ENCODE results near the gene ITPK1. TPM values are rescaled to one million over a fixed set of nuclear protein-coding genes. Genes with fewer than 3 reads are reported as not detected.
A peak's percentile ranks its signal among the peaks of the same experiment; 100 is the strongest.

The ITPK1 gene
- total and polyA plus RNA-seq, 5 donors from 2014 or later = 19.5 to 54.1 (median 22.1) TPM

DNA sequence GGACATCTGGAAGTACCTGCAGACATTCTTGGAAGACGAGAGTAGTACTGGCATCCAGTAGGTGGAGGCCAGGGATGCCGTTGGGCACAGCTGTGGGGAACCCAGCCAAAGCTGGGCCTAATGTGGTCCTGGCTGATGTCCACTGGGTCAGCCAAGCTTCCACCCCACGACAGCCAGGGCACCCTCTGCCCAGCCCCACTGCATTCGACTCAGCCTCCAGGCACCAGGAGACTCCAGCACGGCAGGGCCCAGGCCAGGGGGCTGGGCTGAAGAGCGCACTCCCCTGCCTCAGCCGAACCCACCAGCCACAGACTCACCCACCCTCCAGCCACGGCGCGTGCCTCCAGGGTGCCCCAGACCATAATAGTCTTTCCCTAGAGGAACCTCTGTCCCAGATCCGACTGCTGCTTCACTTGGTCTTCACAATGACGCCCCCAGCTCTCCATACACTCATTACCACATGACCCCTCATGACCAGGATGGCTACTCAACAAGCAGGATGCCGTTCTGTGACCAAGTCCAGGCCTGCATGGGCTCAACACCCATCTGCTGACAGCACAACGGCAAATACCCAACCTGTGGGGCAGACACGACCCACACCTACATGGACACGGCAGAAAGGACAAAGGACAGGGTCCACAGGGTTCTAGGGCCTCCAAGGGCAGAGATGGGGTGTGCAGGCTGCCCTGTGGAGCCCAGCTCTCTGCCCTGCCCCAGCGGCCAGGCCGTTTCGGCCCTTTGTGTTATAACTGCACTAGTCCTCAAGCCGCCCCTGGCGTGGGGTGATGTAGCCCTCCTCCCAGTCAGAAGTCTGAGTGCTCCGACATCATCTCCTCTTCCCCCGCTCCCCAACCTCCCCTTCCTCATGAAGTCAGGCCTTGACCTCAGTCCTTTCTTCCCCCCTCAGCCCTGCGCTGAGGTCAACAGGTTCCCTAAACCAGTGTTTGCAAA is 22.8 kb downstream of the ITPK1 start:
- DNase-seq (no peak), ATAC-seq (ENCODE audit: low read depth in 2 of 2) (no peak)
- H3K9me3 ChIP-seq (ENCODE audit: control insufficient read depth in 2 of 2, low read length in 2 of 2) = no peaks in the 10 kb centered on the region
- H3K27ac ChIP-seq (ENCODE audit: insufficient read depth, low read length, poor library complexity, severe bottlenecking) = no peak overlapping the region
- no peak overlapping the region for H3K4me3 Mint-ChIP-seq
- H3K27me3 Mint-ChIP-seq = no peaks in the 10 kb centered on the region
- no peaks in the 10 kb centered on the region for H3K36me3 ChIP-seq (ENCODE audit: control insufficient read depth, insufficient read depth, low read length)
- peaks cover 0 to 48% (median 19%) of the 10 kb centered on the region in 4 donors for H3K4me1 Mint-ChIP-seq
- no peak overlapping the region for H3K4me3 ChIP-seq (ENCODE audit: low read depth, low read length)
- no peaks in the 10 kb centered on the region for H3K4me1 ChIP-seq (ENCODE audit: control insufficient read depth, insufficient read depth, low read length, poor library complexity, severe bottlenecking)
- peaks cover 7% of the 10 kb centered on the region for H3K36me3 Mint-ChIP-seq
- peak overlapping the region in 1 of 3 donors; percentile 26 for H3K27ac Mint-ChIP-seq
- no peaks in the 10 kb centered on the region for H3K27me3 ChIP-seq (ENCODE audit: control insufficient read depth, insufficient read depth, low read length)
- peaks cover 0 to 2% (median 0%) of the 10 kb centered on the region in 7 donors for H3K9me3 Mint-ChIP-seq

DNA sequence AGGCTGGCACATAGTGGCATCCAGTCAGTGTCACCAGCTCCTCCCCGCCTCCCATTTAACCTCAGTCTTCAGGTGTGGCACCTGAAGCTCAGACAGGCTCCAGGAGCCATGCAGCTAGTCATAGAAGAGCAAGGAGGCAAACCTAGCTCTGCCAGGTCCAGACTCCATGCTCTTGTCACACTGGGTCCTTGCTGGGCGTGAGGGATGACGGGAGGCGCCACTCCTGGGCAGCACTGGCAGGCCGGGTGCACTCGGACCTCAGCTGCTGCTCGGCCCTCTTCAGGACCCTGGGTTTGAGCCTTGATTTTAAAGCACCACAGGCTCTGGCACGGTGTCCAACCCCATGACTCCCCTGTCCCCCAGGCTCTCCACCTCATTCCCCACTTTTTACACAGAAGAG is 24.1 kb downstream of the ITPK1 start:
- Histone ChIP-seq H3K4me1 (ENCODE audit: control insufficient read depth, insufficient read depth, low read length, poor library complexity, severe bottlenecking) (no peaks in the 10 kb centered on the region), H3K36me3 (ENCODE audit: control insufficient read depth, insufficient read depth, low read length) (no peaks in the 10 kb centered on the region), H3K27me3 (ENCODE audit: control insufficient read depth, insufficient read depth, low read length) (no peaks in the 10 kb centered on the region), H3K4me3 (ENCODE audit: low read depth, low read length) (no peak overlapping the region), H3K27ac (ENCODE audit: insufficient read depth, low read length, poor library complexity, severe bottlenecking) (no peak overlapping the region), H3K9me3 (ENCODE audit: control insufficient read depth in 2 of 2, low read length in 2 of 2) (no peaks in the 10 kb centered on the region)
- H3K4me3 Mint-ChIP-seq = no peak overlapping the region
- DNase-seq (no peak), ATAC-seq (ENCODE audit: low read depth in 2 of 2) (no peak)
- no peaks in the 10 kb centered on the region for H3K27me3 Mint-ChIP-seq
- H3K9me3 Mint-ChIP-seq = peaks cover 0 to 2% (median 0%) of the 10 kb centered on the region in 7 donors
- H3K27ac Mint-ChIP-seq = peak overlapping the region in 2 of 3 donors; percentile 55 to 83
- peaks cover 7% of the 10 kb centered on the region for H3K36me3 Mint-ChIP-seq
- peaks cover 0 to 52% (median 16%) of the 10 kb centered on the region in 4 donors for H3K4me1 Mint-ChIP-seq

DNA sequence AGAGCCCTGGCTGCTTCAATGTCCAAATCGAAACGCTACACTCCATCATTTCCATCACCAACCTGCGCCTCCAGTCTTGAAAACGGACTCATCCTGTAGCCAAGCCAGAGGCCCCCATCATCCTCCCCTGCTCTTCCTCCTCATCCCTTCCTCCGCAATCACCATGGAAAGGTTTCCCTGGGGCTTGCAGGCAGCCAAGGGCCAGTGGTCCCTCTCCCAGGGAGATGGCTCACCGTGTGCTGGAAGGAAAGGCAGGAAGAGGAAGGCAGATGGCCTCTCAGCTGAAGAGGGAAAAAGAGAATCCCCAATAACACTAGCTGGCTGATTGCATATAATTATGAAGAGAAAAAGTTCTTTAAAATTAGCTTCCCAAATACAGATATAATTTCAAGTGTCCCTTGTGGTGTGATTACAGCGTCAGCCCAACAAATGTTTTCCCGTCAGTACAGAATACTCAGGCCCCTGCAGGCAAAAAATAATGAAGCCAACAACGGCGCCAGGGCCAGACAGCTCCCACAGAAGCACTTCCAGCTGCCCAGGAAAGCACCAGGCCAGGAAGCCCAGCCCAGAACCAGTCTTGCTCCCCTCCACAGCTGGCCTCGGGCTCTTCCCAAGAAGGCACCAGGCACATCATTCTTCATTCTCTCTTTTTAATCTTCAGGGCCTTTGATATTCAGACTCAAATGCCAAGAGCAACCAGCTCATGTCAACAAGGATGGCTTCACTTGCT is 24.7 kb downstream of the ITPK1 start:
- no peaks in the 10 kb centered on the region for H3K9me3 Mint-ChIP-seq
- no peak overlapping the region for H3K4me3 ChIP-seq (ENCODE audit: low read depth, low read length)
- no peak overlapping the region for H3K27ac ChIP-seq (ENCODE audit: insufficient read depth, low read length, poor library complexity, severe bottlenecking)

DNA sequence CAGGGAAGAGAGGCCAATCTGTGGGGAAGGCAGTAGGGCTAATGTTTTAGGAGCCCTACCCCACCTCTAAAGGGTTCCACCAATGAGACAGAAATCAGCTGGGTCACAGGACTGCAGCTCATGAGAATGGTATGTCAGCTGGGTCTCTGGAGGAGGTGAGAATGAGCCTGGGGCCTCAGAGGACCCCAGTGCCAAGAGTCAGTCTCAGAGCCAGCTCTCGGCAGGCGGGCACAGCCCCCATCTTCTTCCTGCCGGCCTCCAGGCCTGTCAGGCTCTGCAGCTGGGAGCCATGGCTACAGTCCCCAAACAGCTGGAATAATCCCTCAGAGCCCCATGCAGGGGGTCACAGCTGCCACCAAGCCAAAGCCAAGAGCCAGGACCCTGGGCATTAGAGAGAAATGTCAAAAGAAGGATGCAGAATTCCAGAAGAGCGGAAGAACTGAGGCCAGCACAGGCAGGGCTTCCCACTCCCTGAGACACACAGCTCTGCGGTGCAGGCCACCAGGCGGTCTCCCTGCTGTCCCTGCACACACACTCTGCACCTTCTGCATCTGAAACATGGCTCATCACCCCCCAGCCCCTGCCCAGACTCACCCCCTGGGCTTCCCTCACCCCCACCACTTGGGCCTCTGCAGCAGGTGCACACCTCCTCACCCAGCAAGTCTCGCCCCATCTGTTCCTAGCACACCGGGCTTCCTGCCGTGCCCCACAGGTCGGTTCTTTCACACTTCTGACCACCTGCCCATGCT is 26.0 kb downstream of the ITPK1 start:
- no peaks in the 10 kb centered on the region for H3K36me3 ChIP-seq (ENCODE audit: control insufficient read depth, insufficient read depth, low read length)
- no peak overlapping the region for H3K27ac ChIP-seq (ENCODE audit: insufficient read depth, low read length, poor library complexity, severe bottlenecking)
- ATAC-seq (ENCODE audit: low read depth in 2 of 2) (no peak), DNase-seq (no peak)
- no peaks in the 10 kb centered on the region for H3K9me3 ChIP-seq (ENCODE audit: control insufficient read depth in 2 of 2, low read length in 2 of 2)
- no peaks in the 10 kb centered on the region for H3K9me3 Mint-ChIP-seq
- no peaks in the 10 kb centered on the region for H3K27me3 Mint-ChIP-seq
- peaks cover under 1% of the 10 kb centered on the region for H3K36me3 Mint-ChIP-seq
- no peak overlapping the region for H3K4me3 Mint-ChIP-seq
- peak overlapping the region in 2 of 3 donors; percentile 28 to 31 for H3K27ac Mint-ChIP-seq
- peaks cover 0 to 47% (median 12%) of the 10 kb centered on the region in 4 donors for H3K4me1 Mint-ChIP-seq
- no peaks in the 10 kb centered on the region for H3K27me3 ChIP-seq (ENCODE audit: control insufficient read depth, insufficient read depth, low read length)
- H3K4me3 ChIP-seq (ENCODE audit: low read depth, low read length) = no peak overlapping the region
- H3K4me1 ChIP-seq (ENCODE audit: control insufficient read depth, insufficient read depth, low read length, poor library complexity, severe bottlenecking) = no peaks in the 10 kb centered on the region

More for the DNA sequence above, 24.7 kb downstream of the ITPK1 start:
- ATAC-seq (ENCODE audit: low read depth in 2 of 2) (no peak), DNase-seq (no peak)
- no peaks in the 10 kb centered on the region for H3K36me3 ChIP-seq (ENCODE audit: control insufficient read depth, insufficient read depth, low read length)
- peaks cover 4% of the 10 kb centered on the region for H3K36me3 Mint-ChIP-seq
- H3K4me3 Mint-ChIP-seq = no peak overlapping the region
- no peaks in the 10 kb centered on the region for H3K9me3 ChIP-seq (ENCODE audit: control insufficient read depth in 2 of 2, low read length in 2 of 2)
- no peaks in the 10 kb centered on the region for H3K4me1 ChIP-seq (ENCODE audit: control insufficient read depth, insufficient read depth, low read length, poor library complexity, severe bottlenecking)
- H3K27me3 Mint-ChIP-seq = no peaks in the 10 kb centered on the region
- peak overlapping the region in 2 of 3 donors; percentile 55 to 83 for H3K27ac Mint-ChIP-seq
- H3K27me3 ChIP-seq (ENCODE audit: control insufficient read depth, insufficient read depth, low read length) = no peaks in the 10 kb centered on the region
- peaks cover 0 to 51% (median 16%) of the 10 kb centered on the region in 4 donors for H3K4me1 Mint-ChIP-seq

DNA sequence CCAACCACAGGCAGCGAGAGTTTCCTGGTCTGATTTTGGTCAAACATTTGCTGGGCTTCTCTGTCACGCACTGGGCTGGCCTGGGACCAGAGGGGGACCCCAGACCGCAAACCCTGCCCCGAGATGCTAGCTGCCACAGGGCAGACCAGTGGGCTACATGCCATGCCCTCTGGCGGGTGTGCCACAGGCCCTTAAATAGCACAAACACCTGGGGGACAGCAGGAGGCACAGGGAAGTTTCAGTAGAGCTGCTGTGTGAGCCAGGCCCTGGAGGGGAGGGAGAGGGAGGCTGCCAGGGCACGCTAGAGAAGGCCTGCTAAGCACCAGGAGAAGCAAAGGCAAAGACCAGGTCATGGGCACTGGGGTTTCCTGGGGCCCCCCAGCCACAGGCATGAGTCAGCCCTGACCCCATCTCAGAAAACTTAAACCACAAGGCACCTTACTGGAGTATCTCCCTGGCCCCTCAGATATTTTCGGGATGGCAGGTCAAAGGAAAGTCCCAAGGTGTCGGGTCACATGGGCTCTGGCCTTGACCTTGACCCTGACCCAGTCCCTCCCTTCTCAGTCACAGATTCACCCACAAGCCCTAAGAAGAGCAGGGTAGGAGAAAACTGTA is 29.2 kb downstream of the ITPK1 start:
- Histone ChIP-seq H3K4me1 (ENCODE audit: control insufficient read depth, insufficient read depth, low read length, poor library complexity, severe bottlenecking) (peaks cover 14% of the 10 kb centered on the region), H3K36me3 (ENCODE audit: control insufficient read depth, insufficient read depth, low read length) (no peaks in the 10 kb centered on the region), H3K27me3 (ENCODE audit: control insufficient read depth, insufficient read depth, low read length) (no peaks in the 10 kb centered on the region), H3K27ac (ENCODE audit: insufficient read depth, low read length, poor library complexity, severe bottlenecking) (no peak overlapping the region), H3K9me3 (ENCODE audit: control insufficient read depth in 2 of 2, low read length in 2 of 2) (no peaks in the 10 kb centered on the region), H3K4me3 (ENCODE audit: low read depth, low read length) (no peak overlapping the region)
- H3K27me3 Mint-ChIP-seq = no peaks in the 10 kb centered on the region
- H3K27ac Mint-ChIP-seq = peak overlapping the region in 2 of 3 donors; percentile 69 to 74
- peaks cover 0 to 1% (median 0%) of the 10 kb centered on the region in 7 donors for H3K9me3 Mint-ChIP-seq
- no peak overlapping the region for H3K4me3 Mint-ChIP-seq
- ATAC-seq (ENCODE audit: low read depth in 2 of 2) (no peak), DNase-seq (no peak)
- H3K4me1 Mint-ChIP-seq = peaks cover under 1 to 55% (median 22%) of the 10 kb centered on the region in 4 donors
- H3K36me3 Mint-ChIP-seq = peaks cover 3% of the 10 kb centered on the region

DNA sequence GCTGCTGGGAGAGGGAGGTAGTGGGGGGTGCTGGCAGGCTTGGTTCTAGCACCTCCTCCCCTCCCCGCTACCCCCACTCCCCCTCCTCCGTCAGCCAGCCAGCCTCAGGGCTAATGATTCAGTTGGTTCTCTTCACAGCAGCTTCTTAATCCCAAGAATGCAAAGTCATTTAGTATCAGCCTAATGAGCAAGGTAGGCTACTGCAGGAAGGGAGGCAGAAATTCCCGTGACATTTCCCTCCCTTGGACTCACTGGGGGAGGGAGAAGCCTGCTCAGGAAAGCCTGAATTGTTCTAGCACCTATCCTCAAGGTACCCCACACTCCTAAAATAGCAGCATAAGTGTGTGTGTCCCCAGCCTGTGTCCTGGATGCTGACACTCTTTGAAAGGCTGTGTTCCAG is 29.8 kb downstream of the ITPK1 start:
- no peaks in the 10 kb centered on the region for H3K36me3 ChIP-seq (ENCODE audit: control insufficient read depth, insufficient read depth, low read length)
- DNase-seq (no peak), ATAC-seq (ENCODE audit: low read depth in 2 of 2) (no peak)
- no peak overlapping the region for H3K4me3 ChIP-seq (ENCODE audit: low read depth, low read length)
- peaks cover 3% of the 10 kb centered on the region for H3K36me3 Mint-ChIP-seq
- H3K9me3 Mint-ChIP-seq = peaks cover 0 to 1% (median 0%) of the 10 kb centered on the region in 7 donors
- peak overlapping the region in 2 of 3 donors; percentile 69 to 74 for H3K27ac Mint-ChIP-seq
- no peak overlapping the region for H3K4me3 Mint-ChIP-seq
- peaks cover 15% of the 10 kb centered on the region for H3K4me1 ChIP-seq (ENCODE audit: control insufficient read depth, insufficient read depth, low read length, poor library complexity, severe bottlenecking)
- no peak overlapping the region for H3K27ac ChIP-seq (ENCODE audit: insufficient read depth, low read length, poor library complexity, severe bottlenecking)
- no peaks in the 10 kb centered on the region for H3K27me3 ChIP-seq (ENCODE audit: control insufficient read depth, insufficient read depth, low read length)
- H3K4me1 Mint-ChIP-seq = peaks cover 4 to 53% (median 25%) of the 10 kb centered on the region in 4 donors
- H3K27me3 Mint-ChIP-seq = no peaks in the 10 kb centered on the region
- no peaks in the 10 kb centered on the region for H3K9me3 ChIP-seq (ENCODE audit: control insufficient read depth in 2 of 2, low read length in 2 of 2)
